Right lobe of liver (tissue), 4 donors: ENCODE data around the gene GFRAL.

Experiments used
- CTCF ChIP-seq, 4 donors: fragments of 200-600 bp in 3 of 4; fragments of 450-650 bp in 1 of 4; IDR thresholded peaks; one replicate each; pipeline versions ENCODE4 v1.5.1 to v1.8.0; 2016 to 2022; ENCODE audit warnings: antibody characterized with exemption in 4 of 4, mild to moderate bottlenecking in 2 of 4
- POLR2A ChIP-seq: fragments of 450-650 bp; IDR thresholded peaks from one replicate; pipeline ENCODE4 v1.6.1; 2017; ENCODE audit warnings: antibody characterized with exemption, mild to moderate bottlenecking
- donor health status: DM: no; HTN: no; CAD: no.
- donor health status: DM: no; HTN: no; CAD: no.
- donor health status: DM: no; HTN: yes; CAD: no.

- no peak for TF ChIP-seq CTCF (IDR thresholded peaks at IDR 0.05)
- no peak for TF ChIP-seq POLR2A
These were observed 49.6 kb upstream of the GFRAL start for GRCh38 chr6:55277646-55278045.
